ENCODE results near the gene SH3RF1.

SH3RF1 gene

GRCh38 chr4:169259271-169259670 is 11.5 kb downstream of the SH3RF1 start:
- no peak overlapping the region for H3K27ac ChIP-seq (ENCODE audit: low read depth, low read length, severe bottlenecking)
- peaks cover 5% of the 10 kb centered on the region for H3K9me3 ChIP-seq (ENCODE audit: control insufficient read depth, low read length)
- peaks cover 47% of the 10 kb centered on the region for H3K4me1 ChIP-seq (ENCODE audit: control insufficient read depth, insufficient read depth, low read length, poor library complexity, severe bottlenecking)
- peaks cover 19% of the 10 kb centered on the region for H3K36me3 ChIP-seq (ENCODE audit: control insufficient read depth, insufficient read depth, low read length)
- 95% methylated on average over 3 of the region's 6 CpGs for WGBS, 2 experiments (ENCODE audit: insufficient coverage in 2 of 2)
- H3K4me3 ChIP-seq (ENCODE audit: extremely low read depth, insufficient read depth, low read length, poor library complexity, severe bottlenecking), result no peak overlapping the region

GRCh38 chr4:169258141-169258540 is 12.6 kb downstream of the SH3RF1 start:
- H3K4me3 ChIP-seq (ENCODE audit: extremely low read depth, insufficient read depth, low read length, poor library complexity, severe bottlenecking), result no peak overlapping the region
- H3K36me3 ChIP-seq (ENCODE audit: control insufficient read depth, insufficient read depth, low read length), result peaks cover 8% of the 10 kb centered on the region
- peak overlapping the region; percentile 77 for H3K27ac ChIP-seq (ENCODE audit: low read depth, low read length, severe bottlenecking)
- H3K9me3 ChIP-seq (ENCODE audit: control insufficient read depth, low read length), result no peaks in the 10 kb centered on the region
- no CpG with 5 or more reads among the region's 1 CpG for WGBS, 2 experiments (ENCODE audit: insufficient coverage in 2 of 2)
- H3K4me1 ChIP-seq (ENCODE audit: control insufficient read depth, insufficient read depth, low read length, poor library complexity, severe bottlenecking), result peaks cover 49% of the 10 kb centered on the region

- 71 to 74% methylated on average over 2 to 3 of the region's 4 CpGs for WGBS, 2 experiments (ENCODE audit: insufficient coverage in 2 of 2)
- Histone ChIP-seq H3K9me3 (ENCODE audit: control insufficient read depth, low read length) (no peaks in the 10 kb centered on the region), H3K4me3 (ENCODE audit: extremely low read depth, insufficient read depth, low read length, poor library complexity, severe bottlenecking) (no peak overlapping the region), H3K4me1 (ENCODE audit: control insufficient read depth, insufficient read depth, low read length, poor library complexity, severe bottlenecking) (peaks cover 58% of the 10 kb centered on the region), H3K27ac (ENCODE audit: low read depth, low read length, severe bottlenecking) (peak overlapping the region; percentile 77), H3K36me3 (ENCODE audit: control insufficient read depth, insufficient read depth, low read length) (no peaks in the 10 kb centered on the region)
Measured at GRCh38 chr4:169256856-169257761, 13.6 kb downstream of the SH3RF1 start.

DNA sequence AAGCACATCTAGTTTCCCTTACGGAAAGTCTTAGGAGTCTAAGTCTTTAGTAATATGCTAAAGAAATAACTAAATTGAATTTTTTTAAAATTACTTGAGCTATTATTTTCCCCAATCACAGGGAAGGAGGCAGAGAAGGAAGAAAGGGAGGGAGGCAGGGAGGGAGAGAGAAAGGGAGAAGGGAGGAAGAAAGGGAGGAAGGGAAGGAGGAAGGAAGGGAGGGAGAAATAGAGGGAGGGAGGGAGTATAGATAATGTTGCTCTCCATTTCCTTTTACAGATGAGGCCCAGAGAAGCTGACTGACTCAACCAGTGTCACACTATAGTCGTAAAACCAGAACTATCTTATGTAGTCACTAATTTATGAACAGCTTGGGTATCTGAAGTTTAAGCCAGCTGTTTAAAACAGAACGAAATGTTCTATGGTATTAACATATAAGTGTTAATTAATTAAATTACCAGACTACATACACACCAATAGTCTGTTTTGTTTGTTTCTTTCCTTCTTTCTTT is 14.6 kb downstream of the SH3RF1 start:
- Histone ChIP-seq H3K4me1 (ENCODE audit: control insufficient read depth, insufficient read depth, low read length, poor library complexity, severe bottlenecking) (peaks cover 68% of the 10 kb centered on the region), H3K4me3 (ENCODE audit: extremely low read depth, insufficient read depth, low read length, poor library complexity, severe bottlenecking) (no peak overlapping the region), H3K36me3 (ENCODE audit: control insufficient read depth, insufficient read depth, low read length) (no peaks in the 10 kb centered on the region), H3K9me3 (ENCODE audit: control insufficient read depth, low read length) (no peaks in the 10 kb centered on the region), H3K27ac (ENCODE audit: low read depth, low read length, severe bottlenecking) (no peak overlapping the region)
- no CpG with 5 or more reads among the region's 3 CpGs for WGBS, 2 experiments (ENCODE audit: insufficient coverage in 2 of 2)

DNA sequence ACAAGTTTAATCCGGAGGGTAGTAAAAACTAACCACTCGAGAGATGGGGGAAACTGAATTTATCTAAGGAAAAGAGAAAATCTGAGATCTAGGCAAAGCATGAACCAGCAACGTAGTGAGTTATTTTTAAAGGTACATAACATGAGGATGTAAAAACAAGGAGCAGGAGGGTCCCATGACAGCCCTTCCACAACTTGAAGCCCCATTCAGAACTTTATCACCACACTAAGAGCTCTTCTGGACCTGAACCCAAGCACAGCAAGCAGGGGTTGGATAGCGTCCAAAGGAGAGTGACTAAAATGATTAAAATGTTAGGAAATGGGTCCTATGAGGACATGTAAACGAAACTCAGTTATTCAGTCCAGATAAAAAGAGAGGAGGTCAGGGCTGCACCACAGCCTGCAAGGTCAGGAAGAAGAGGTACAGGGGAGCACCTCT is 16.2 kb downstream of the SH3RF1 start:
- Histone ChIP-seq H3K36me3 (ENCODE audit: control insufficient read depth, insufficient read depth, low read length) (peaks cover 5% of the 10 kb centered on the region), H3K27ac (ENCODE audit: low read depth, low read length, severe bottlenecking) (no peak overlapping the region), H3K4me3 (ENCODE audit: extremely low read depth, insufficient read depth, low read length, poor library complexity, severe bottlenecking) (no peak overlapping the region), H3K4me1 (ENCODE audit: control insufficient read depth, insufficient read depth, low read length, poor library complexity, severe bottlenecking) (peaks cover 68% of the 10 kb centered on the region), H3K9me3 (ENCODE audit: control insufficient read depth, low read length) (no peaks in the 10 kb centered on the region)
- WGBS, 2 experiments (ENCODE audit: insufficient coverage in 2 of 2), result 94% methylated on average over 4 of the region's 5 CpGs

- no CpG with 5 or more reads among the region's 1 CpG for WGBS, 2 experiments (ENCODE audit: insufficient coverage in 2 of 2)
- Histone ChIP-seq H3K9me3 (ENCODE audit: control insufficient read depth, low read length) (no peaks in the 10 kb centered on the region), H3K4me1 (ENCODE audit: control insufficient read depth, insufficient read depth, low read length, poor library complexity, severe bottlenecking) (peaks cover 68% of the 10 kb centered on the region), H3K4me3 (ENCODE audit: extremely low read depth, insufficient read depth, low read length, poor library complexity, severe bottlenecking) (no peak overlapping the region), H3K36me3 (ENCODE audit: control insufficient read depth, insufficient read depth, low read length) (peaks cover 10% of the 10 kb centered on the region), H3K27ac (ENCODE audit: low read depth, low read length, severe bottlenecking) (no peak overlapping the region)
Measured at GRCh38 chr4:169253904-169254303, 16.9 kb downstream of the SH3RF1 start.

- peaks cover 64% of the 10 kb centered on the region for H3K4me1 ChIP-seq (ENCODE audit: control insufficient read depth, insufficient read depth, low read length, poor library complexity, severe bottlenecking)
- no peaks in the 10 kb centered on the region for H3K9me3 ChIP-seq (ENCODE audit: control insufficient read depth, low read length)
- no peak overlapping the region for H3K27ac ChIP-seq (ENCODE audit: low read depth, low read length, severe bottlenecking)
- H3K36me3 ChIP-seq (ENCODE audit: control insufficient read depth, insufficient read depth, low read length), result peaks cover 13% of the 10 kb centered on the region
- H3K4me3 ChIP-seq (ENCODE audit: extremely low read depth, insufficient read depth, low read length, poor library complexity, severe bottlenecking), result no peak overlapping the region
- WGBS, 2 experiments (ENCODE audit: insufficient coverage in 2 of 2), result no CpG with 5 or more reads among the region's 2 CpGs
Measured at GRCh38 chr4:169253113-169253671, 17.6 kb downstream of the SH3RF1 start.

DNA sequence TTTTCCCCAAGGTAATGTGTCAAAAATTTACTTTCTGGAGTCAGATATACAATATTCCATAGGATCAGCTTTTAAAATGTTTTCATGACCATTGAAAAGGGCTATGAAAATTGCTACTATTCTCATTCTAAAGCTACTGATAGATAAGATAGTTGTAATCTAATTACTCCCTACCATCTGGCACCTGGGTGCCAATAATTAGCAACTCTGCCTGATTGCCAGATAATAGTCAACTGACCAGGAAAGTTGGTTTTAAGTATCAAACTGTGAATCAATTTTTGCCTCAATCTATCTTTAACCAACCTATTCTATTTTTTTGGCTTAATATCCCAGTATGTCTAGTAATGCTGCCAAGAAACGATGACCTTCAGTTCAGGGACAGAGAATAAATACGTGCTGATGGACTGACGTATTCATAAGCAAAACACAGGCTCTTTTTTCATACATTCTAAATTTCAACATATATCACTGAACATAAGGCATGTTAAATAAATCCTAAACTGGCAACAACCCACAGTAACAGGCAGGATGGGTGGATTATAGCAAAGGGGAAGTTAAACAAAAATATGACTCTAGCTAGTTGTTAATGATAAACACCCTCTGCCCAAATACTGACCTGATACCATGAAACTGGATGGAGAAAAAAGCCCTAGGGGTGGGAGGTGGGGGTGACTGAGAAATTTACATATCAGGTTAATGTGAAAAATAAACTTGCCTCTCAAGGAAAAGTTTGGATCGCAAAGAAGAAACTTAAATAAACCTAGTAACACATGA is 18.2 kb downstream of the SH3RF1 start:
- Histone ChIP-seq H3K9me3 (ENCODE audit: control insufficient read depth, low read length) (no peaks in the 10 kb centered on the region), H3K4me3 (ENCODE audit: extremely low read depth, insufficient read depth, low read length, poor library complexity, severe bottlenecking) (no peak overlapping the region), H3K4me1 (ENCODE audit: control insufficient read depth, insufficient read depth, low read length, poor library complexity, severe bottlenecking) (peaks cover 58% of the 10 kb centered on the region), H3K27ac (ENCODE audit: low read depth, low read length, severe bottlenecking) (no peak overlapping the region), H3K36me3 (ENCODE audit: control insufficient read depth, insufficient read depth, low read length) (peaks cover 13% of the 10 kb centered on the region)
- WGBS, 2 experiments (ENCODE audit: insufficient coverage in 2 of 2), result 80% methylated on average over 1 of the region's 4 CpGs; no CpG with 5 or more reads in 1 of the 2 experiments

GRCh38 chr4:169251291-169252235 is 19.2 kb downstream of the SH3RF1 start:
- H3K27ac ChIP-seq (ENCODE audit: low read depth, low read length, severe bottlenecking), result peak overlapping the region; percentile 62
- H3K9me3 ChIP-seq (ENCODE audit: control insufficient read depth, low read length), result no peaks in the 10 kb centered on the region
- WGBS, 2 experiments (ENCODE audit: insufficient coverage in 2 of 2), result 60 to 72% methylated on average over 9 to 10 of the region's 13 CpGs
- no peak overlapping the region for H3K4me3 ChIP-seq (ENCODE audit: extremely low read depth, insufficient read depth, low read length, poor library complexity, severe bottlenecking)
- H3K36me3 ChIP-seq (ENCODE audit: control insufficient read depth, insufficient read depth, low read length), result peaks cover 13% of the 10 kb centered on the region
- peaks cover 48% of the 10 kb centered on the region for H3K4me1 ChIP-seq (ENCODE audit: control insufficient read depth, insufficient read depth, low read length, poor library complexity, severe bottlenecking)

GRCh38 chr4:169250796-169251195 is 20.0 kb downstream of the SH3RF1 start:
- Histone ChIP-seq H3K4me1 (ENCODE audit: control insufficient read depth, insufficient read depth, low read length, poor library complexity, severe bottlenecking) (peaks cover 41% of the 10 kb centered on the region), H3K4me3 (ENCODE audit: extremely low read depth, insufficient read depth, low read length, poor library complexity, severe bottlenecking) (no peak overlapping the region)
- WGBS, 2 experiments (ENCODE audit: insufficient coverage in 2 of 2), result 100% methylated on average over 1 of the region's 1 CpG

More at GRCh38 chr4:169250796-169251195, 20.0 kb downstream of the SH3RF1 start:
- Histone ChIP-seq H3K36me3 (ENCODE audit: control insufficient read depth, insufficient read depth, low read length) (peaks cover 13% of the 10 kb centered on the region), H3K27ac (ENCODE audit: low read depth, low read length, severe bottlenecking) (peak overlapping the region; percentile 62), H3K9me3 (ENCODE audit: control insufficient read depth, low read length) (no peaks in the 10 kb centered on the region)

Data from mesodermal cell (in vitro differentiated cells).